ENCODE results near the gene ENAH. TPM values are rescaled to one million over a fixed set of nuclear protein-coding genes. Genes with fewer than 3 reads are reported as not detected.
A peak's percentile ranks its signal among the peaks of the same experiment; 100 is the strongest.

Gene ENAH
- total RNA-seq, 1 experiment from 2014 or later, result 285 TPM

GRCh38 chr1:225544924-225545323, 108.0 kb downstream of the ENAH start:
- no peak overlapping the region for H2BK15ac ChIP-seq (ENCODE audit: low read depth, low read length)
- H3K14ac ChIP-seq (ENCODE audit: insufficient read depth, low read length), result no peak overlapping the region
- H3T11ph ChIP-seq (ENCODE audit: low read length), result no peak overlapping the region
- no peaks in the 10 kb centered on the region for H3K23me2 ChIP-seq (ENCODE audit: insufficient read length, low read depth, low read length, poor library complexity, severe bottlenecking)
- no peak overlapping the region for H2BK120ac ChIP-seq (ENCODE audit: low read depth, low read length, poor library complexity, severe bottlenecking)
- H3K4me1 ChIP-seq (ENCODE audit: insufficient read depth, low read length), result peaks cover 6% of the 10 kb centered on the region; the same call in 1 of the 2 replicates
- H3K18ac ChIP-seq (ENCODE audit: insufficient read length, low read depth, low read length), result no peak overlapping the region
- WGBS (ENCODE audit: extremely low coverage, insufficient read length, low lambda C conversion rate), result no CpG with 5 or more reads among the region's 1 CpG
- no peaks in the 10 kb centered on the region for H4K20me1 ChIP-seq (ENCODE audit: control insufficient read depth, insufficient read depth, insufficient read length)
- no peak overlapping the region for H2AFZ ChIP-seq (ENCODE audit: low read length)
- no peak overlapping the region for H3K9ac ChIP-seq (ENCODE audit: extremely low read depth, insufficient read length, low read length)
- H3K9me3 ChIP-seq (ENCODE audit: control insufficient read depth, low read depth, low read length), result no peaks in the 10 kb centered on the region
- H2BK20ac ChIP-seq (ENCODE audit: low read depth, low read length, poor library complexity, severe bottlenecking), result no peak overlapping the region
- no peak overlapping the region for H2BK5ac ChIP-seq (ENCODE audit: insufficient read length, low read length)
- no peak overlapping the region for H4K91ac ChIP-seq (ENCODE audit: insufficient read length, low read depth, low read length)
- peaks cover 19% of the 10 kb centered on the region; the same call in 1 of the 2 replicates for H3K79me2 ChIP-seq (ENCODE audit: insufficient read depth, low read length)
- Mint-ChIP-seq H3K9me3 (no peaks in the 10 kb centered on the region), H3K27me3 (ENCODE audit: low read depth) (no peaks in the 10 kb centered on the region), H3K4me3 (no peak overlapping the region), H3K27ac (peak overlapping the region in 1 of 3 experiments; percentile 82; a peak in 1 of 7 replicates), H3K36me3 (ENCODE audit: insufficient read depth in 1 of 3, low read depth in 3 of 3) (peaks cover 3 to 19% (median 3%) of the 10 kb centered on the region in 3 experiments; a peak in 6 of 7 replicates), H3K4me1 (peaks cover 21 to 27% of the 10 kb centered on the region in 2 experiments)
- no peak overlapping the region for H3K27ac ChIP-seq (ENCODE audit: insufficient read length, low read depth, low read length)
- H2AK5ac ChIP-seq (ENCODE audit: insufficient read length, low read length), result no peak overlapping the region
- no peaks in the 10 kb centered on the region for H3K27me3 ChIP-seq (ENCODE audit: insufficient read depth, low read length)
- no peak overlapping the region for H3K56ac ChIP-seq (ENCODE audit: insufficient read length, low read depth, low read length)
- no peak for TF ChIP-seq CTCF (conservative IDR thresholded peaks at IDR 0.05)
- H4K5ac ChIP-seq (ENCODE audit: insufficient read length, low read depth, low read length), result no peak overlapping the region
- DNase-seq, result no peak
- H3K4ac ChIP-seq (ENCODE audit: low read depth, low read length), result no peak overlapping the region
- no peak overlapping the region for H2BK12ac ChIP-seq (ENCODE audit: insufficient read length, low read depth, low read length)
- H3K23ac ChIP-seq (ENCODE audit: insufficient read length, low read depth, low read length), result no peak overlapping the region
- H4K8ac ChIP-seq (replicated peaks; ENCODE audit: insufficient read length, low read depth, low read length), result no peak overlapping the region
- peaks cover 8% of the 10 kb centered on the region for H3K79me1 ChIP-seq (ENCODE audit: insufficient read depth, low read depth, low read length, poor library complexity, severe bottlenecking)
- H3K4me2 ChIP-seq (ENCODE audit: insufficient read depth, insufficient read length, low read length), result no peak overlapping the region
